Panc1 (cell line): ENCODE measurements around the gene PTMS. TPM values are rescaled to one million over a fixed set of nuclear protein-coding genes. Genes with fewer than 3 reads are reported as not detected.

Source experiments
- ATAC-seq: fragments of 200-7000 bp; cut with Tn5 transposase; 2 replicates; pipeline ENCODE4 v1.9.1; 2020; ENCODE audit warnings: mild to moderate bottlenecking, moderate library complexity
- BruUV-seq: library from RNA; stranded (reverse); fragments of 400-500 nt; replicated peaks from 2 replicates; lab custom pipeline; 2021; lab: Mats Ljungman, UMichigan
- CTCF ChIA-PET: fragments of 300-600 bp; sonication (Branson Sonifier 250); formaldehyde crosslinking; loops from one replicate; lab custom pipeline; 2022; ENCODE audit warnings: antibody characterized with exemption; lab: Charles Lee
- POLR2A ChIA-PET: fragments of 300-600 bp; sonication (Branson Sonifier 250); formaldehyde crosslinking; loops from one replicate; lab custom pipeline; 2022; ENCODE audit warnings: antibody characterized with exemption; lab: Charles Lee
- DNase-seq: peaks from one replicate; pipeline ENCODE4 v3.0.0-alpha.2; 2010; ENCODE audit warnings: low read depth, low spot score
- H3K27ac ChIP-seq: 2 replicates; pipeline ENCODE4 v1.5.1; 2011; ENCODE audit warnings: mild to moderate bottlenecking, low read length, inconsistent platforms
- H3K27me3 ChIP-seq: fragments of 200-500 bp; sonication (Bioruptor generic); 2 replicates; pipeline ENCODE4 v1.6.0; 2014; ENCODE audit warnings: low read length, inconsistent platforms; ENCODE audit not compliant: control insufficient read depth, insufficient read depth
- H3K36me3 ChIP-seq: fragments of 200-500 bp; sonication (Bioruptor generic); 2 replicates; pipeline ENCODE4 v1.5.1; 2014; ENCODE audit warnings: inconsistent platforms, mild to moderate bottlenecking, low read length, moderate library complexity; ENCODE audit not compliant: control insufficient read depth, insufficient read depth
- H3K4me1 ChIP-seq: 2 replicates; pipeline ENCODE4 v1.5.1; 2011; ENCODE audit warnings: inconsistent platforms, mild to moderate bottlenecking, low read length, moderate library complexity; ENCODE audit not compliant: control insufficient read depth, insufficient read depth
- H3K4me3 ChIP-seq, 2 experiments: 2 replicates each; pipeline ENCODE4 v1.5.1; 2011 to 2012; ENCODE audit warnings: low read depth in 2 of 2, low read length in 2 of 2, mild to moderate bottlenecking in 2 of 2, inconsistent platforms in 1 of 2, moderate library complexity in 1 of 2
- H3K9me3 ChIP-seq: fragments of 200-500 bp; sonication (Bioruptor generic); 2 replicates; pipeline ENCODE4 v1.5.1; 2014; ENCODE audit warnings: low read depth, mild to moderate bottlenecking, inconsistent platforms, low read length, moderate library complexity; ENCODE audit not compliant: control insufficient read depth, insufficient read depth
- CTCF ChIP-seq: fragments of 450-650 bp; IDR thresholded peaks from 2 replicates; pipeline ENCODE4 v1.5.1; 2017; ENCODE audit warnings: mild to moderate bottlenecking
- POLR2AphosphoS5 ChIP-seq: IDR thresholded peaks from 2 replicates; pipeline ENCODE4 v1.6.1; 2012; ENCODE audit warnings: mild to moderate bottlenecking, low read depth, low read length, moderate library complexity
- REST ChIP-seq, 2 experiments: IDR thresholded peaks; 2 replicates each; pipeline ENCODE4 v1.6.1; 2011 to 2012; ENCODE audit warnings: low read depth in 2 of 2, control low read depth in 1 of 2, low read length in 1 of 2, mild to moderate bottlenecking in 1 of 2, moderate library complexity in 1 of 2; ENCODE audit not compliant: insufficient read depth in 1 of 2
- SIN3A ChIP-seq: IDR thresholded peaks from 2 replicates; pipeline ENCODE4 v1.6.1; 2012; ENCODE audit warnings: low read depth, mild to moderate bottlenecking, low read length, moderate library complexity, borderline replicate concordance; ENCODE audit not compliant: insufficient read depth
- TCF7L2 ChIP-seq: IDR thresholded peaks from 2 replicates; pipeline ENCODE4 v1.6.1; 2011; ENCODE audit warnings: mild to moderate bottlenecking, low read depth, low read length, inconsistent platforms
- in situ Hi-C: cut with HindIII; loops from 2 replicates; pipeline ENCODE4 v1.10.0; 2016; ENCODE audit warnings: low sequenced_read_pairs, low pct_unique_long_range_greater_than_20kb
- intact Hi-C: fragments of 100-400 bp; cut with micrococcal nuclease; formaldehyde crosslinking; loops from one replicate; pipeline ENCODE4 v1.10.0; 2022; ENCODE audit not compliant: unreplicated experiment
- total RNA-seq: library from RNA; stranded (reverse); gene quantifications from one replicate; pipeline ENCODE4 v1.2.1, GENCODE V29; 2021; ENCODE audit not compliant: unreplicated experiment

PTMS gene
- total RNA-seq, 1 experiment from 2014 or later: 395 TPM

- CTCF ChIA-PET: interaction anchor here (0.6 kb wide), 1 partner anchor 123 kb away, joined by 3 read pairs; no protein-coding TSS in a partner anchor
- POLR2A ChIA-PET: no interaction called here
- H3K36me3 ChIP-seq: peaks cover 2% of the 10 kb centered on the region; the same call in 1 of the 2 replicates
- H3K27me3 ChIP-seq: no peaks in the 10 kb centered on the region
- intact Hi-C loops (no loop called here), in situ Hi-C loops (no loop called here)
- BruUV-seq: no TSS peak
- DNase-seq (peak; percentile 86), ATAC-seq (peak; percentile 81)
- H3K4me1 ChIP-seq: peaks cover 29% of the 10 kb centered on the region
- H3K9me3 ChIP-seq: no peaks in the 10 kb centered on the region
- peak overlapping the region; percentile 96 for H3K27ac ChIP-seq
- H3K4me3 ChIP-seq: peak overlapping the region; percentile 9 to 60; a peak in 2 of 4 replicates
- TF ChIP-seq POLR2AphosphoS5 (no peak; the same call in 1 of the 2 replicates), REST (IDR thresholded peaks at IDR 0.05; ENCODE audit: insufficient read depth in 1 of 2, low read depth in 2 of 2, low read length in 1 of 2) (no peak), CTCF (no peak)
Observed at GRCh38 chr12:6764011-6764828, 1.9 kb upstream of the PTMS start.

- intact Hi-C loops (no loop called here), in situ Hi-C loops (no loop called here)
- Histone ChIP-seq H3K9me3 (no peaks in the 10 kb centered on the region), H3K27me3 (no peaks in the 10 kb centered on the region), H3K36me3 (peaks cover 2% of the 10 kb centered on the region), H3K27ac (peak overlapping the region; percentile 96), H3K4me1 (peaks cover 35% of the 10 kb centered on the region), H3K4me3 (peak overlapping the region; percentile 60 to 91)
- no peak for TF ChIP-seq CTCF
- no peak for TF ChIP-seq SIN3A
- TF ChIP-seq POLR2AphosphoS5: no peak
- no peak for TF ChIP-seq TCF7L2
- TF ChIP-seq REST (IDR thresholded peaks at IDR 0.05; ENCODE audit: insufficient read depth in 1 of 2, low read depth in 2 of 2, low read length in 1 of 2): no peak
- no peak for ATAC-seq
- CTCF ChIA-PET: interaction anchor here (1.3 to 1.7 kb wide), 2 partner anchors 12 to 69 kb away, joined by 4 to 12 read pairs; partner anchors contain the start of gene MLF2
- no peak for DNase-seq
- POLR2A ChIA-PET: interaction anchor here (0.6 kb wide), 1 partner anchor 53 kb away, joined by 5 read pairs; no protein-coding TSS in a partner anchor
- no TSS peak for BruUV-seq
Observed at GRCh38 chr12:6765048-6765633, 1.0 kb upstream of the PTMS start.
